ENCODE measurements around the gene KCNAB2.
"Not testable (repeated sequence)": the region's sequence is repeated elsewhere in the genome, so short reads cannot be mapped to it uniquely, and the experiment has no call there.

KCNAB2 gene

GRCh38 chr1:6051423-6051822 is 5.7 kb downstream of the KCNAB2 start:
- H3K36me3 Mint-ChIP-seq (ENCODE audit: low read depth): peaks cover 50% of the 10 kb centered on the region
- H3K27ac Mint-ChIP-seq: no peak overlapping the region
- H3K4me1 Mint-ChIP-seq (ENCODE audit: low read depth): no peaks in the 10 kb centered on the region
- no peaks in the 10 kb centered on the region for H3K27me3 Mint-ChIP-seq
- H3K9me3 Mint-ChIP-seq: no peaks in the 10 kb centered on the region
- no peak overlapping the region for H3K4me3 Mint-ChIP-seq

GRCh38 chr1:6052543-6053205 is 7.0 kb downstream of the KCNAB2 start:
- no peaks in the 10 kb centered on the region for H3K27me3 Mint-ChIP-seq
- H3K27ac Mint-ChIP-seq: no peak overlapping the region
- H3K4me1 Mint-ChIP-seq (ENCODE audit: low read depth): peaks cover 3% of the 10 kb centered on the region
- H3K36me3 Mint-ChIP-seq (ENCODE audit: low read depth): peaks cover 51% of the 10 kb centered on the region
- H3K4me3 Mint-ChIP-seq: no peak overlapping the region
- no peaks in the 10 kb centered on the region for H3K9me3 Mint-ChIP-seq

- H3K4me1 Mint-ChIP-seq (ENCODE audit: low read depth): peaks cover 3% of the 10 kb centered on the region
- no peak overlapping the region for H3K27ac Mint-ChIP-seq
- H3K27me3 Mint-ChIP-seq: no peaks in the 10 kb centered on the region
- no peak overlapping the region for H3K4me3 Mint-ChIP-seq
- H3K9me3 Mint-ChIP-seq: no peaks in the 10 kb centered on the region
- H3K36me3 Mint-ChIP-seq (ENCODE audit: low read depth): peaks cover 50% of the 10 kb centered on the region
Measured at GRCh38 chr1:6053206-6053546, 7.5 kb downstream of the KCNAB2 start.

- Mint-ChIP-seq H3K4me3 (no peak overlapping the region), H3K27ac (no peak overlapping the region), H3K27me3 (no peaks in the 10 kb centered on the region), H3K36me3 (ENCODE audit: low read depth) (peaks cover 49% of the 10 kb centered on the region), H3K9me3 (no peaks in the 10 kb centered on the region), H3K4me1 (ENCODE audit: low read depth) (peaks cover 3% of the 10 kb centered on the region)
Measured at GRCh38 chr1:6054596-6054995, 8.9 kb downstream of the KCNAB2 start.

GRCh38 chr1:6056572-6056948 is 10.9 kb downstream of the KCNAB2 start:
- Mint-ChIP-seq H3K4me3 (no peak overlapping the region), H3K27me3 (no peaks in the 10 kb centered on the region), H3K27ac (peak overlapping the region; percentile 7), H3K4me1 (ENCODE audit: low read depth) (peaks cover 3% of the 10 kb centered on the region), H3K36me3 (ENCODE audit: low read depth) (peaks cover 49% of the 10 kb centered on the region), H3K9me3 (no peaks in the 10 kb centered on the region)

- Mint-ChIP-seq H3K36me3 (ENCODE audit: low read depth) (peaks cover 51% of the 10 kb centered on the region), H3K9me3 (no peaks in the 10 kb centered on the region), H3K27ac (no peak overlapping the region), H3K4me3 (no peak overlapping the region), H3K27me3 (no peaks in the 10 kb centered on the region), H3K4me1 (ENCODE audit: low read depth) (peaks cover 3% of the 10 kb centered on the region)
Measured at GRCh38 chr1:6057170-6057845, 11.6 kb downstream of the KCNAB2 start.

GRCh38 chr1:6059866-6060265 is 14.2 kb downstream of the KCNAB2 start:
- H3K27me3 Mint-ChIP-seq: no peaks in the 10 kb centered on the region
- no peaks in the 10 kb centered on the region for H3K9me3 Mint-ChIP-seq
- H3K4me3 Mint-ChIP-seq: no peak overlapping the region
- no peak overlapping the region for H3K27ac Mint-ChIP-seq
- peaks cover 6% of the 10 kb centered on the region for H3K4me1 Mint-ChIP-seq (ENCODE audit: low read depth)
- H3K36me3 Mint-ChIP-seq (ENCODE audit: low read depth): peaks cover 39% of the 10 kb centered on the region

- no peak overlapping the region for H3K27ac Mint-ChIP-seq
- peaks cover 4% of the 10 kb centered on the region for H3K4me1 Mint-ChIP-seq (ENCODE audit: low read depth)
- no peaks in the 10 kb centered on the region for H3K27me3 Mint-ChIP-seq
- H3K9me3 Mint-ChIP-seq: no peaks in the 10 kb centered on the region
- H3K36me3 Mint-ChIP-seq (ENCODE audit: low read depth): peaks cover 48% of the 10 kb centered on the region
- H3K4me3 Mint-ChIP-seq: no peak overlapping the region
Measured at GRCh38 chr1:6062670-6063069, 17.0 kb downstream of the KCNAB2 start.

- not testable (repeated sequence) for H3K9me3 Mint-ChIP-seq; H3K4me3 Mint-ChIP-seq; H3K27me3 Mint-ChIP-seq; H3K4me1 Mint-ChIP-seq (ENCODE audit: low read depth); H3K27ac Mint-ChIP-seq
- peaks cover 45% of the 10 kb centered on the region for H3K36me3 Mint-ChIP-seq (ENCODE audit: low read depth)
Measured at GRCh38 chr1:6063532-6064053, 17.9 kb downstream of the KCNAB2 start.

- Mint-ChIP-seq H3K27ac (no peak overlapping the region), H3K27me3 (no peaks in the 10 kb centered on the region), H3K4me1 (ENCODE audit: low read depth) (peaks cover 4% of the 10 kb centered on the region), H3K9me3 (no peaks in the 10 kb centered on the region), H3K36me3 (ENCODE audit: low read depth) (peaks cover 34% of the 10 kb centered on the region), H3K4me3 (no peak overlapping the region)
Measured at GRCh38 chr1:6065093-6065858, 19.6 kb downstream of the KCNAB2 start.

- Mint-ChIP-seq H3K4me1 (ENCODE audit: low read depth) (peaks cover 4% of the 10 kb centered on the region), H3K4me3 (no peak overlapping the region), H3K27ac (no peak overlapping the region), H3K36me3 (ENCODE audit: low read depth) (peaks cover 33% of the 10 kb centered on the region), H3K27me3 (no peaks in the 10 kb centered on the region), H3K9me3 (no peaks in the 10 kb centered on the region)
Measured at GRCh38 chr1:6066680-6067079, 21.0 kb downstream of the KCNAB2 start.

GRCh38 chr1:6068073-6068472 is 22.4 kb downstream of the KCNAB2 start:
- Mint-ChIP-seq H3K4me3 (no peak overlapping the region), H3K27ac (no peak overlapping the region), H3K9me3 (no peaks in the 10 kb centered on the region), H3K27me3 (no peaks in the 10 kb centered on the region), H3K4me1 (ENCODE audit: low read depth) (no peaks in the 10 kb centered on the region), H3K36me3 (ENCODE audit: low read depth) (peaks cover 25% of the 10 kb centered on the region)

GRCh38 chr1:6068932-6069331 is 23.2 kb downstream of the KCNAB2 start:
- H3K27me3 Mint-ChIP-seq: no peaks in the 10 kb centered on the region
- H3K4me1 Mint-ChIP-seq (ENCODE audit: low read depth): no peaks in the 10 kb centered on the region
- H3K9me3 Mint-ChIP-seq: no peaks in the 10 kb centered on the region
- no peak overlapping the region for H3K4me3 Mint-ChIP-seq
- H3K27ac Mint-ChIP-seq: no peak overlapping the region
- peaks cover 22% of the 10 kb centered on the region for H3K36me3 Mint-ChIP-seq (ENCODE audit: low read depth)

GRCh38 chr1:6069573-6069972 is 23.9 kb downstream of the KCNAB2 start:
- no peaks in the 10 kb centered on the region for H3K4me1 Mint-ChIP-seq (ENCODE audit: low read depth)
- no peaks in the 10 kb centered on the region for H3K9me3 Mint-ChIP-seq
- no peaks in the 10 kb centered on the region for H3K27me3 Mint-ChIP-seq
- H3K4me3 Mint-ChIP-seq: no peak overlapping the region
- peaks cover 28% of the 10 kb centered on the region for H3K36me3 Mint-ChIP-seq (ENCODE audit: low read depth)
- no peak overlapping the region for H3K27ac Mint-ChIP-seq

GRCh38 chr1:6070450-6070974 is 24.8 kb downstream of the KCNAB2 start:
- Mint-ChIP-seq H3K4me3 (no peak overlapping the region), H3K36me3 (ENCODE audit: low read depth) (peaks cover 29% of the 10 kb centered on the region), H3K27ac (no peak overlapping the region), H3K27me3 (no peaks in the 10 kb centered on the region), H3K4me1 (ENCODE audit: low read depth) (no peaks in the 10 kb centered on the region), H3K9me3 (no peaks in the 10 kb centered on the region)

Data from stimulated activated naive CD8-positive, alpha-beta T cell treated with anti-CD3 and anti-CD28 coated beads, Interleukin-15, Interleukin-2, amounts not matched to agents 100 ng/mL and 50 ng/mL, for 24 hours (primary cell).